Measurements from ENCODE around the gene GZMB.

DNA sequence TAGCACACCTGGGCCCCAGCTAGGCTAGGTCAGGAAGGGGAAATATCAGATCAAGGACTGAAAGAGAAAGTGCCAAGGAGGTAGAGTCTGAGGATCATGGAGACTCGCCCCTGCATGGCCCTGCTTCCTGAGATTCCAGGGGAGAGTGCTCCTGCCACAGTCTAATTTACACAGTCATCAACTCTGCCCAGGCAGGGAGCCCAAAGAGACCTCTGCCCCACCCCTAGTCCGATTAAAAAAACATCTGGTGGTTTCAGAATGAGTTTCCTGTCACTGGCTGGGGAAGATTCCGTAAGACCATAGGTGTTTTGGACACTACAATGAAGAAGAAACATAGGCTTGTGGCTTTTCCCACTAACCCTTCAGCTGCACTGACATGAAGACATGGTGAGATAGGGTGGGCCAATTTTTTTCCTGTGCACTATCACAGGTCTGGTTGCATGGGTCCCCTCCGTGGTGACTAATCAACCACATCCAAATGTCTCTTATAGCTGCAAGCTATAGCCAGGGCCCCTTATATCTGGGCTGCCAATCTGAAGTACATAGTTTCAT, 31.5 kb upstream of the GZMB start:
- TF ChIP-seq SUZ12 (IDR thresholded peaks at IDR 0.05; ENCODE audit: extremely low read depth, insufficient read depth, insufficient read length) (no peak), YY1 (IDR thresholded peaks at IDR 0.05; ENCODE audit: insufficient read depth, insufficient read length) (no peak)
